ENCODE data around the gene XG.
"Not testable (repeated sequence)": the region's sequence is repeated elsewhere in the genome, so short reads cannot be mapped to it uniquely, and the experiment has no call there.

DNA sequence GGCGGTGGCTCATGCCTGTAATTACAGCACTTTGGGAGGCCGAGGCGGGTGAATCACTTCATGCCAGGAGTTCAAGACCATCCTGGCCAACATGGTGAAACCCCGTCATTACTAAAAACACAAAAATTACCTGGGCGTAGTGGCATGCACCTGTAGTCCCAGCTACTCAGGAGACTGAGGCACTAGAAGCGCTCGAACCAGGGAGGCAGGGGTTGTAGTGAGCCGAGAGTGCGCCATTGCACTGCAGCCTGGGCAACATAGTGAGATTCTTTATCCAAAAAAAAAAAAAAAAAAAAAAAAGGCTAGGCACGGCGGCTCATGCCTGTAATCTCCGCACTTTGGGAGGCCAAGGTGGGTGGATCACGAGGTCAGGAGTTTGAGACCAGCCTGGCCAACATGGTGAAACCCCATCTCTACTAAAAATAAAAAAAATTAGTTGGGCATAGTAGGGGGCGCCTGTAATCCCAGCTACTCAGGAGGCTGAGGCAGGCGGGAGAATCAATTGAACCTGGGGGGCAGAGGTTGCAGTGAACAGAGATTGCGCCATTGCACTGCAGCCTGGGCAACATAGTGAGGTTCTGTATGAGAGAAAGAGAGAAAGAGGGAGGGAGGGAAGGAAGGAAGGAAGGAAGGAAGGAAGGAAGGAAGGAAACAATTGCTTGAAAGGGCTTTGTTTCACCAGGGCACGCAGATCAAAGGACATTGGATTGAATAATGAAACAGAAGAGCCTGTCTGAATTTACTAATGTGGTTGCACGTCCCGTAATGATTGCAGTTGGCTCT lies 13.1 kb downstream of the XG start:
- TF ChIP-seq, protein P1, sequence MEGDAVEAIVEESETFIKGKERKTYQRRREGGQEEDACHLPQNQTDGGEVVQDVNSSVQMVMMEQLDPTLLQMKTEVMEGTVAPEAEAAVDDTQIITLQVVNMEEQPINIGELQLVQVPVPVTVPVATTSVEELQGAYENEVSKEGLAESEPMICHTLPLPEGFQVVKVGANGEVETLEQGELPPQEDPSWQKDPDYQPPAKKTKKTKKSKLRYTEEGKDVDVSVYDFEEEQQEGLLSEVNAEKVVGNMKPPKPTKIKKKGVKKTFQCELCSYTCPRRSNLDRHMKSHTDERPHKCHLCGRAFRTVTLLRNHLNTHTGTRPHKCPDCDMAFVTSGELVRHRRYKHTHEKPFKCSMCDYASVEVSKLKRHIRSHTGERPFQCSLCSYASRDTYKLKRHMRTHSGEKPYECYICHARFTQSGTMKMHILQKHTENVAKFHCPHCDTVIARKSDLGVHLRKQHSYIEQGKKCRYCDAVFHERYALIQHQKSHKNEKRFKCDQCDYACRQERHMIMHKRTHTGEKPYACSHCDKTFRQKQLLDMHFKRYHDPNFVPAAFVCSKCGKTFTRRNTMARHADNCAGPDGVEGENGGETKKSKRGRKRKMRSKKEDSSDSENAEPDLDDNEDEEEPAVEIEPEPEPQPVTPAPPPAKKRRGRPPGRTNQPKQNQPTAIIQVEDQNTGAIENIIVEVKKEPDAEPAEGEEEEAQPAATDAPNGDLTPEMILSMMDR (IDR thresholded peaks at IDR 0.05; ENCODE audit: extremely low read depth in 1 of 2, insufficient read depth in 1 of 2, low read depth in 1 of 2, low read length in 2 of 2), result not testable (repeated sequence)
- not testable (repeated sequence) for TF ChIP-seq GATA2 (IDR thresholded peaks at IDR 0.05; ENCODE audit: insufficient read depth, insufficient read length, low read depth, low read length); POLR2A (IDR thresholded peaks at IDR 0.05; ENCODE audit: low read depth, low read length); EZH2 (IDR thresholded peaks at IDR 0.05; ENCODE audit: borderline replicate concordance, low read depth, low read length, severe bottlenecking); JUN (IDR thresholded peaks at IDR 0.05; ENCODE audit: borderline replicate concordance, insufficient read depth, insufficient read length, low read depth)
